ENCODE data around the gene KCNK13. TPM values are rescaled to one million over a fixed set of nuclear protein-coding genes. Genes with fewer than 3 reads are reported as not detected.

KCNK13 gene
- total RNA-seq, 1 experiment from 2014 or later: 0.11 TPM

- H3K36me3 ChIP-seq (ENCODE audit: insufficient read depth, low read length, poor library complexity, severe bottlenecking): no peaks in the 10 kb centered on the region
- BruUV-seq (replicated peaks): no TSS peak
- TF ChIP-seq CTCF (conservative IDR thresholded peaks at IDR 0.05; ENCODE audit: low read depth, low read length): no peak
- TF ChIP-seq EZH2 (IDR thresholded peaks at IDR 0.05; ENCODE audit: borderline replicate concordance, low read depth, low read length, poor library complexity, severe bottlenecking): no peak
- no peaks in the 10 kb centered on the region for H3K27me3 ChIP-seq (replicated peaks; ENCODE audit: insufficient read depth, low read depth, low read length, poor library complexity)
- intact Hi-C loops (cut with micrococcal nuclease; ENCODE audit: unreplicated experiment): no loop called here
- no peak overlapping the region for H3K27ac ChIP-seq (ENCODE audit: low read depth, low read length, poor library complexity, severe bottlenecking)
- DNase-seq (ENCODE audit: low spot score): no peak
- CTCF ChIA-PET: no interaction called here
- no peaks in the 10 kb centered on the region for H3K9me3 ChIP-seq (ENCODE audit: low read depth, low read length, poor library complexity, severe bottlenecking)
- H3K4me3 ChIP-seq (ENCODE audit: low read depth, low read length, poor library complexity, severe bottlenecking): no peak overlapping the region
- POLR2A ChIA-PET (ENCODE audit: low non-redundant PET): no interaction called here
- H3K4me1 ChIP-seq (ENCODE audit: insufficient read depth, low read length, poor library complexity, severe bottlenecking): no peaks in the 10 kb centered on the region
Measured at GRCh38 chr14:90175631-90176030, 113.8 kb downstream of the KCNK13 start.

GRCh38 chr14:90177539-90178189 lies 115.9 kb downstream of the KCNK13 start:
- Histone ChIP-seq H3K4me3 (ENCODE audit: low read depth, low read length, poor library complexity, severe bottlenecking) (no peak overlapping the region), H3K27ac (ENCODE audit: low read depth, low read length, poor library complexity, severe bottlenecking) (no peak overlapping the region), H3K36me3 (ENCODE audit: insufficient read depth, low read length, poor library complexity, severe bottlenecking) (no peaks in the 10 kb centered on the region), H3K27me3 (replicated peaks; ENCODE audit: insufficient read depth, low read depth, low read length, poor library complexity) (no peaks in the 10 kb centered on the region), H3K9me3 (ENCODE audit: low read depth, low read length, poor library complexity, severe bottlenecking) (no peaks in the 10 kb centered on the region), H3K4me1 (ENCODE audit: insufficient read depth, low read length, poor library complexity, severe bottlenecking) (no peaks in the 10 kb centered on the region)
- TF ChIP-seq CTCF (conservative IDR thresholded peaks at IDR 0.05; ENCODE audit: low read depth, low read length): no peak
- no peak for TF ChIP-seq EZH2 (IDR thresholded peaks at IDR 0.05; ENCODE audit: borderline replicate concordance, low read depth, low read length, poor library complexity, severe bottlenecking)
- no TSS peak for BruUV-seq (replicated peaks)
- intact Hi-C loops (cut with micrococcal nuclease; ENCODE audit: unreplicated experiment): no loop called here
- DNase-seq (ENCODE audit: low spot score): no peak
- CTCF ChIA-PET: no interaction called here
- POLR2A ChIA-PET (ENCODE audit: low non-redundant PET): no interaction called here

- Histone ChIP-seq H3K27me3 (replicated peaks; ENCODE audit: insufficient read depth, low read depth, low read length, poor library complexity) (no peaks in the 10 kb centered on the region), H3K9me3 (ENCODE audit: low read depth, low read length, poor library complexity, severe bottlenecking) (no peaks in the 10 kb centered on the region), H3K4me3 (ENCODE audit: low read depth, low read length, poor library complexity, severe bottlenecking) (no peak overlapping the region), H3K36me3 (ENCODE audit: insufficient read depth, low read length, poor library complexity, severe bottlenecking) (no peaks in the 10 kb centered on the region), H3K4me1 (ENCODE audit: insufficient read depth, low read length, poor library complexity, severe bottlenecking) (no peaks in the 10 kb centered on the region), H3K27ac (ENCODE audit: low read depth, low read length, poor library complexity, severe bottlenecking) (no peak overlapping the region)
- no peak for DNase-seq (ENCODE audit: low spot score)
- BruUV-seq (replicated peaks): no TSS peak
- TF ChIP-seq CTCF (conservative IDR thresholded peaks at IDR 0.05; ENCODE audit: low read depth, low read length): no peak
- TF ChIP-seq EZH2 (IDR thresholded peaks at IDR 0.05; ENCODE audit: borderline replicate concordance, low read depth, low read length, poor library complexity, severe bottlenecking): no peak
- intact Hi-C loops (cut with micrococcal nuclease; ENCODE audit: unreplicated experiment): no loop called here
- ChIA-PET CTCF (no interaction called here), POLR2A (ENCODE audit: low non-redundant PET) (no interaction called here)
Measured at GRCh38 chr14:90179357-90179756, 117.6 kb downstream of the KCNK13 start.

All from A673 (cell line).